Progenitor cell of endocrine pancreas (in vitro differentiated cells): ENCODE results near the gene AMD1. TPM values are rescaled to one million over a fixed set of nuclear protein-coding genes. Genes with fewer than 3 reads are reported as not detected.

Experiments
- DNase-seq: peaks from one replicate; pipeline ENCODE4 v3.0.0; 2021; ENCODE audit warnings: low spot score; ENCODE audit not compliant: unreplicated experiment
- H3K27ac Mint-ChIP-seq: 2 replicates; pipeline ENCODE4 v1.8.0; 2021; ENCODE audit warnings: mild to moderate bottlenecking, moderate library complexity, mixed read lengths
- H3K27me3 Mint-ChIP-seq: 2 replicates; pipeline ENCODE4 v1.8.0; 2021; ENCODE audit warnings: mixed read lengths
- H3K36me3 Mint-ChIP-seq: 2 replicates; pipeline ENCODE4 v1.8.0; 2022; ENCODE audit warnings: mixed read lengths; ENCODE audit not compliant: insufficient read depth
- H3K4me1 Mint-ChIP-seq: 2 replicates; pipeline ENCODE4 v1.8.0; 2021; ENCODE audit warnings: low read depth, mixed read lengths
- H3K4me3 Mint-ChIP-seq: 2 replicates; pipeline ENCODE4 v1.8.0; 2021; ENCODE audit warnings: low read depth, mild to moderate bottlenecking, moderate library complexity, mixed read lengths
- H3K9me3 Mint-ChIP-seq: 2 replicates; pipeline ENCODE4 v1.8.0; 2021; ENCODE audit warnings: low read depth, mixed read lengths
- total RNA-seq: library from RNA; stranded (reverse); gene quantifications from 2 replicates; pipeline ENCODE4 v1.2.1, GENCODE V29; 2021
- TF ChIP-seq, protein P1 (sequence below): fragments of 200-600 bp; sonication (generic); IDR thresholded peaks from one replicate; pipeline ENCODE4 v1.5.0; 2021; ENCODE audit warnings: antibody characterized with exemption, mild to moderate bottlenecking; ENCODE audit not compliant: unreplicated experiment

Gene AMD1
- total RNA-seq, 1 donor from 2014 or later = 75.2 TPM

- Mint-ChIP-seq H3K36me3 (peaks cover 16% of the 10 kb centered on the region), H3K27ac (peak overlapping the region; percentile 52), H3K9me3 (no peaks in the 10 kb centered on the region)
Observed at GRCh38 chr6:110885526-110885925, 10.9 kb downstream of the AMD1 start.

GRCh38 chr6:110886555-110887167 is 12.1 kb downstream of the AMD1 start:
- H3K27ac Mint-ChIP-seq = no peak overlapping the region
- H3K27me3 Mint-ChIP-seq = no peaks in the 10 kb centered on the region
- peaks cover 21% of the 10 kb centered on the region for H3K36me3 Mint-ChIP-seq

More at GRCh38 chr6:110885526-110885925, 10.9 kb downstream of the AMD1 start:
- DNase-seq = no peak
- Mint-ChIP-seq H3K27me3 (no peaks in the 10 kb centered on the region), H3K4me3 (no peak overlapping the region), H3K4me1 (peaks cover 20% of the 10 kb centered on the region)
- TF ChIP-seq, protein P1, sequence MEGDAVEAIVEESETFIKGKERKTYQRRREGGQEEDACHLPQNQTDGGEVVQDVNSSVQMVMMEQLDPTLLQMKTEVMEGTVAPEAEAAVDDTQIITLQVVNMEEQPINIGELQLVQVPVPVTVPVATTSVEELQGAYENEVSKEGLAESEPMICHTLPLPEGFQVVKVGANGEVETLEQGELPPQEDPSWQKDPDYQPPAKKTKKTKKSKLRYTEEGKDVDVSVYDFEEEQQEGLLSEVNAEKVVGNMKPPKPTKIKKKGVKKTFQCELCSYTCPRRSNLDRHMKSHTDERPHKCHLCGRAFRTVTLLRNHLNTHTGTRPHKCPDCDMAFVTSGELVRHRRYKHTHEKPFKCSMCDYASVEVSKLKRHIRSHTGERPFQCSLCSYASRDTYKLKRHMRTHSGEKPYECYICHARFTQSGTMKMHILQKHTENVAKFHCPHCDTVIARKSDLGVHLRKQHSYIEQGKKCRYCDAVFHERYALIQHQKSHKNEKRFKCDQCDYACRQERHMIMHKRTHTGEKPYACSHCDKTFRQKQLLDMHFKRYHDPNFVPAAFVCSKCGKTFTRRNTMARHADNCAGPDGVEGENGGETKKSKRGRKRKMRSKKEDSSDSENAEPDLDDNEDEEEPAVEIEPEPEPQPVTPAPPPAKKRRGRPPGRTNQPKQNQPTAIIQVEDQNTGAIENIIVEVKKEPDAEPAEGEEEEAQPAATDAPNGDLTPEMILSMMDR = no peak

GRCh38 chr6:110890288-110890687 is 15.7 kb downstream of the AMD1 start:
- H3K9me3 Mint-ChIP-seq = no peaks in the 10 kb centered on the region
- H3K4me3 Mint-ChIP-seq = no peak overlapping the region
- H3K4me1 Mint-ChIP-seq = peaks cover 10% of the 10 kb centered on the region
- TF ChIP-seq, protein P1 = no peak
- DNase-seq = no peak
- no peaks in the 10 kb centered on the region for H3K27me3 Mint-ChIP-seq
- peak overlapping the region; percentile 86 for H3K27ac Mint-ChIP-seq
- peaks cover 29% of the 10 kb centered on the region for H3K36me3 Mint-ChIP-seq

More at GRCh38 chr6:110886555-110887167, 12.1 kb downstream of the AMD1 start:
- Mint-ChIP-seq H3K4me3 (no peak overlapping the region), H3K4me1 (peaks cover 22% of the 10 kb centered on the region), H3K9me3 (no peaks in the 10 kb centered on the region)
- DNase-seq = no peak
- TF ChIP-seq, protein P1 = no peak

GRCh38 chr6:110895907-110896608 is 21.5 kb downstream of the AMD1 start:
- TF ChIP-seq, protein P1 = no peak
- Mint-ChIP-seq H3K4me1 (peaks cover 5% of the 10 kb centered on the region), H3K36me3 (peaks cover 44% of the 10 kb centered on the region), H3K27me3 (no peaks in the 10 kb centered on the region), H3K4me3 (no peak overlapping the region), H3K9me3 (no peaks in the 10 kb centered on the region), H3K27ac (no peak overlapping the region)
- no peak for DNase-seq

DNA sequence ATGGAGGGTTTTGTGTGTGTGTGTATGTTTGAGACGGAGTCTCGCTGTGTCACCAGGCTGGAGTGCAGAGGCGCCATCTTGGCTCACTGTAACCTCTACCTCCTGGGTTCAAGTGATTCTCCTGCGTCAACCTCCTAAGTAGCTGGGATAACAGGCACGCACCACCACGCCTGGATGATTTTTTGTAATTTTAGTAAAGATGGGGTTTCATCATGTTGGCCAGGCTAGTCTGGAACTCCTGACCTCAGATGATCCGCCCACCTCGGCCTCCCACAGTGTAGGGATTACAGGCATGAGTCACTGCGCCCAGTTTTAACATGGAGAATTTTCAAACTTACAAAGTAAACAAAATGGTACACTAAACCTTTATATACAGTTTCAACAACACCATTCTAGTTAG is 22.8 kb downstream of the AMD1 start:
- no peak overlapping the region for H3K27ac Mint-ChIP-seq
- no peak overlapping the region for H3K4me3 Mint-ChIP-seq
- H3K9me3 Mint-ChIP-seq = no peaks in the 10 kb centered on the region
- peaks cover 36% of the 10 kb centered on the region for H3K36me3 Mint-ChIP-seq
- DNase-seq = no peak
- no peaks in the 10 kb centered on the region for H3K27me3 Mint-ChIP-seq
- TF ChIP-seq, protein P1 = no peak
- peaks cover 1% of the 10 kb centered on the region for H3K4me1 Mint-ChIP-seq
